LNCaP clone FGC (cell line): Measurements from ENCODE around the gene TENM4.

Experiments
- DNase-seq: peaks from one replicate; pipeline ENCODE4 v3.0.0-alpha.2; 2011; ENCODE audit warnings: low read depth
- H3K4me3 ChIP-seq: 2 replicates; pipeline ENCODE4 v1.5.1; 2011; ENCODE audit warnings: mild to moderate bottlenecking, low read depth, low read length, control low read depth
- TF ChIP-seq, protein P1 (sequence below): IDR thresholded peaks from 2 replicates; pipeline ENCODE4 v1.5.1; 2012; ENCODE audit warnings: mild to moderate bottlenecking; ENCODE audit not compliant: control insufficient read depth, insufficient read depth; ENCODE audit errors: extremely low read depth

The TENM4 gene

DNA sequence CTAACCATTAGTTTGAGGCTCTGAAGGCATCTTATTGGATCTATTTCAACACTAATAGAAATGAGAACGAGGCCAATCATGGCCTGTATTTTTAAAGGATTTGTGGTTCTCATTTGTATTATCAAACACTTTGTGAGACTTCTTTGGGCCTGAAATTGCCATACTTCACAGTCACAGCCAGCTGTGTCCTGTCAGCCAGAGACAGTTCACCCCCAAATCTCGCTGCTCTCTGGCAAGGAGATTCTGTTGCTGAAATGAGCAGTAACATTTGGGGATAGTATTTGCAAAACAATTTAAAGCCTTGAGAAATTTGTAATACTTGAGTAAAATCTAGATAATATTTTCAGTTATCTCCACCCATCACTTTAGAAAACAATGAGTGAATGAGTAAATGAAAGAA is 26.9 kb upstream of the TENM4 start:
- H3K4me3 ChIP-seq: no peak overlapping the region
- DNase-seq: no peak
- TF ChIP-seq, protein P1, sequence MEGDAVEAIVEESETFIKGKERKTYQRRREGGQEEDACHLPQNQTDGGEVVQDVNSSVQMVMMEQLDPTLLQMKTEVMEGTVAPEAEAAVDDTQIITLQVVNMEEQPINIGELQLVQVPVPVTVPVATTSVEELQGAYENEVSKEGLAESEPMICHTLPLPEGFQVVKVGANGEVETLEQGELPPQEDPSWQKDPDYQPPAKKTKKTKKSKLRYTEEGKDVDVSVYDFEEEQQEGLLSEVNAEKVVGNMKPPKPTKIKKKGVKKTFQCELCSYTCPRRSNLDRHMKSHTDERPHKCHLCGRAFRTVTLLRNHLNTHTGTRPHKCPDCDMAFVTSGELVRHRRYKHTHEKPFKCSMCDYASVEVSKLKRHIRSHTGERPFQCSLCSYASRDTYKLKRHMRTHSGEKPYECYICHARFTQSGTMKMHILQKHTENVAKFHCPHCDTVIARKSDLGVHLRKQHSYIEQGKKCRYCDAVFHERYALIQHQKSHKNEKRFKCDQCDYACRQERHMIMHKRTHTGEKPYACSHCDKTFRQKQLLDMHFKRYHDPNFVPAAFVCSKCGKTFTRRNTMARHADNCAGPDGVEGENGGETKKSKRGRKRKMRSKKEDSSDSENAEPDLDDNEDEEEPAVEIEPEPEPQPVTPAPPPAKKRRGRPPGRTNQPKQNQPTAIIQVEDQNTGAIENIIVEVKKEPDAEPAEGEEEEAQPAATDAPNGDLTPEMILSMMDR: no peak

DNA sequence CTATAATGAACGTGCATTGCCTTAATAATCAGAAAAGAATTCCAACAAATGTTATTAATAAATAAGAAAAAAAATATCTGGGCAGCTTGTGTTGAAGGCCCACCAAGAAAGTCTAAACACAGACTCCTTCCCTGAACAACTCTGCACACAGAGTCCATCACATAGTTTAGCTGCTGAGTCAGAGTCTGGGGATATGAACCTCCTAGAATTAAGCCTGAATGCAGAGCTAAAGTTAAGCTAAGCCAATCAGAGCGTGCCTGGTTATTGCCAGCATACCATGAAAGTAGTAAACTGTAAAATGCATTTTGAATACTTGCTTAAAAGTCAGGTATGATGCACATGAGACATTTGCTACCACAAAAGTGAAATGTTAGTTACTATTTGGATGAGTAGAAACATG is 25.6 kb upstream of the TENM4 start:
- H3K4me3 ChIP-seq: no peak overlapping the region
- TF ChIP-seq, protein P1: no peak
- DNase-seq: no peak

DNA sequence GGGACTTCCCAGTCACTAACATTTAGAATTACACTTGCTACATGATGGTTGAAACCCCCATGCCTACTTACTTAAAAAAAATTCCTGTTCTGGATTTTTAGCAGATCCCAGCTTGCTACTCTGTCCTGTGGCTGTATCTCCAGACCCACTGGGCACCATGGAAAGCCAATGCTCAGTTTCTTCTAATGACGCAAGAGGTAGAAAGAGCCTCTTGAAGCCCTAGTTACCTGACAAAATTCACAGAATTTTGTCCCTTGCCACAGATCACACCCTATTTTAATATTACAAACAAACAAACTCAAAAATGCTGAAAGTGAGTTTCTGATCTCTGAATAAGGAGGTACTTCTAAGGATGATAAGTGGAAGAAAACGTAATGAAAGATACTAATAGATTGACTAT is 24.3 kb upstream of the TENM4 start:
- no peak overlapping the region for H3K4me3 ChIP-seq
- TF ChIP-seq, protein P1: no peak
- no peak for DNase-seq

DNA sequence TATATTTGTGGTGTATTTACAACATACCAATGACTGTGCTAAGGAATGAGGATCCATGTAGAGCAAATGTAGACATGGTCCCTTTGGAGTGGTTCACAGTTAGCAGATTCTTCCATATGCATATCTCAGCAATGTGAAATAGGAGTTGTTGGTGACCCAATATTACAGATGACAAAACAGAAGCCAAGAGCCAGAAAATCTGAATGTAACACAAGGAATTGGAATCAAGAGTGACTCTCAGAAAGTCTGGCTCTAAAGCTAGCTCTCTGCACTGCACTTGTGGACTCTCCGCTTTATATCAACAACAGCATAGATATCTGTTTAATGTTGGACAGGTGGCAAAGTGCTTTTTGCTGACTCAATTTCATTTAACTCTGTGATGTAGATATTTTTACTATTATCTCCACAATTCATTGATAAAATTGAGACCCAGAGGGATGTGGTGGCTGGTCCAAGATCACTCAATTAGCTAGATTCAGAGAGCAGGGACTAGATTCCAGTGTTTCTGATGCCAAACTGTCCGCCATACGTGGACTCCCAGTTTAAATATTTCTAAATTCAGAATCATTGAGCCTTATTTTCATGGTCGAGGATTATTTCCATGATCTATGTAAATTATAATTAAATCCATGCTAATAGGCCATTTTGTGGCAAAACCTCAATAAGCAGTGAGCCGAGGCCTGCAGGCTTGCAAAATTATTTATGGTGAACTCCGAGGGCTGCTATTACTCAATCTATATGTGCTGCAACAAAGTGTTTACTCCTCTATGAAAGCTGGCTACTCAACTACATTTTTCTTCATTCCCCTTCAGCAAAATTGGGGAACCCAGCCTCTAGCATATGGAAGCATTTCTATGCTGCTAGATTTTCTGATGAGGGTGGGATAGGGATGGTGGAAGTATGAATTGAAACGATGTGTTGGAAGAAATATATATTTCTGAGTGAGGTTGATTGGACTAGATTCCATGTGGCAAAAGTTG is 21.1 kb upstream of the TENM4 start:
- TF ChIP-seq, protein P1: no peak
- DNase-seq: no peak

DNA sequence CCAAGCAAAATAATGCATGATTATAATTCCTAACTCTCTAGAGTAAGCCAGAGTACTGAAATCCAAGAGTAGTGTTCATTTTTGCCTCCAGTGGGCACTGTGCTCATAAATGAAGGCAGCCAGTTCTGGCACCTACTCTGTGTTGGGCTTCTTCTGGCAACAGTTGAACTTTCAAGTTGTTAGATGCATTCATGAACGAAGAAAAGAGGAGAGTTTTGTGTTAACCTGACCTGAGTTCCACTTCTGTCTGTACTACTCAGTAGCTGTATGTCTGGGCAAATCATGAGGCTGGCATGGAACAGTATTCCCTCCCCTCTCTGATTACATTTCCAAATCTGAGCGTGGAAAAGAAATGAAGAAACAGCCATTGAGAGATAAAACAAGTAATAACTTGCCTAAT is 20.3 kb upstream of the TENM4 start:
- no peak for DNase-seq
- TF ChIP-seq, protein P1: peak; percentile 52
- H3K4me3 ChIP-seq: no peak overlapping the region

More for the DNA sequence above, 21.1 kb upstream of the TENM4 start:
- H3K4me3 ChIP-seq: no peak overlapping the region

DNA sequence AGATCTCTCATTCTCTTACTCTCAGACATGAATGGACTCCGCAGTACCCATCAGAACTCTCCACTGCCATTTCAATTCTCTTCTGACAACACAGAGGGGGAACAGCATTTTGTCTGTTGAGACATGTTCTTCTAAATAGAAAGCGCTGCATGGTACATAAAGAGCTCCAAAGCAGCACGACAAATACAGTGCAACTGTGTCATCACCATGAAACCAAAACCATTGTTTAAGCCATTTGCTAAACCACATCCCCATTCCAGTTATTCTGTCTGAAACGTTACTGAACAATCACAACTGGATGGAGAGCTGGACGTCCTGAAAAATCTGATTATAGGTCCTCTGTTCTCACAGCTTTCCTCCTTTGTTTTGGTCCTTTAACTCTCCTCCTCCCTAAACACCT is 17.9 kb upstream of the TENM4 start:
- H3K4me3 ChIP-seq: no peak overlapping the region
- no peak for DNase-seq
- TF ChIP-seq, protein P1: no peak

DNA sequence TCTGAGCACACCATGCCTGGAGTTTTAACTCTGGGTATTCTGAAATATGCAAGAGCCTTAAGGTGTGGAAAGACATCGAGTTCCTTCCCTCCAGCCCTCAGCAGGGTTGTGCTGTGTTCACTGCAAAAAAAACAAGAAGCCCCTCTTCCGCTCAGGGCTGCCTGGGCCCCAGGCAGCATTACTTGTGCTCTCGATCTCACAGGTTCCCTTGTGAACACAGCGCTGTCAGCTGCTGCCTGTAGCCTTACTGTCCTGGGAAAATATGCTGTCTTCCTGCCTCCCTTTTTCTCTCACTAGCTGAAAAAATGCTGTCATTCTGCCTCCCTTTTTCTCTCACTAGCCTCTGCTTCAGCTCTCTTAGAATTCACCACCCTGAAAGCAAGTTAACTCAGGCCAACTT is 15.7 kb upstream of the TENM4 start:
- H3K4me3 ChIP-seq: no peak overlapping the region
- TF ChIP-seq, protein P1: no peak
- DNase-seq: no peak
